ENCODE data around the gene IMMP1L.

GRCh38 chr11:31558001-31558400, 48.6 kb upstream of the IMMP1L start:
- TF ChIP-seq CTCF (IDR thresholded peaks at IDR 0.05) (no peak), POLR2A (IDR thresholded peaks at IDR 0.05) (no peak)

All from testis (tissue), 2 donors.